ENCODE results near the gene EGFL8. TPM values are rescaled to one million over a fixed set of nuclear protein-coding genes. Genes with fewer than 3 reads are reported as not detected.

The EGFL8 gene
- total RNA-seq, 1 experiment from 2014 or later = 18.8 TPM

DNA sequence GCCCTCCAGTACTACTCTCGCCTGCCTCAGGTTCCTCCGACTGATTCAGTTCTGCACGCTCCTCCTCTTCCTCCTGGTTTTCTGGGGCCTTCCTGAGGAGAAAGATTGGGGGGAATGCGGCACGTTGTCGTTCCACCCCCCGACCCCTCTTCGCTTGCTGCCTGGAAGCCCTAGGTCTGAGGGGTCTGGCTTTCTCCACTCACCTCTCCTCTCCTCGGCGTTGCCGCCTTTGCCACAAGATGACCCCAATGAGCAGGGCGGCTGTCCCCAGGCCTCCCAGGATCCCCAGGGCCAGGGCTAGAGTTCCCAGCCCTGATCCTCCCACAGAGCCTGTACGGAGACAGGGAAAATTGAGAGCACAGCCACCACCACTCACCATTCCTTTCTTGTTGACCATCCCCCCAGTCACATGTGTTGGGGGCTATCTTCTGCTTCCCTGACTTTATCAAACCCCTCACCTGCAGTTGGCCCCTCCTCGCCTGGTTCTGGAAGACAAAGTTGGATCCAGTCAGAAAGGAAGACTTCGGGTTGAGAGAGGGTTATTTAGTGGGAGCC is 16.8 kb downstream of the EGFL8 start:
- H3K27ac Mint-ChIP-seq (ENCODE audit: unreplicated experiment) = no peak overlapping the region
- no peak overlapping the region for H3K4me3 Mint-ChIP-seq (ENCODE audit: low read depth, unreplicated experiment)
- intact Hi-C loops (cut with micrococcal nuclease; ENCODE audit: unreplicated experiment) = no loop called here
- CTCF ChIA-PET = no interaction called here
- no peak for DNase-seq
- TF ChIP-seq, protein P1, sequence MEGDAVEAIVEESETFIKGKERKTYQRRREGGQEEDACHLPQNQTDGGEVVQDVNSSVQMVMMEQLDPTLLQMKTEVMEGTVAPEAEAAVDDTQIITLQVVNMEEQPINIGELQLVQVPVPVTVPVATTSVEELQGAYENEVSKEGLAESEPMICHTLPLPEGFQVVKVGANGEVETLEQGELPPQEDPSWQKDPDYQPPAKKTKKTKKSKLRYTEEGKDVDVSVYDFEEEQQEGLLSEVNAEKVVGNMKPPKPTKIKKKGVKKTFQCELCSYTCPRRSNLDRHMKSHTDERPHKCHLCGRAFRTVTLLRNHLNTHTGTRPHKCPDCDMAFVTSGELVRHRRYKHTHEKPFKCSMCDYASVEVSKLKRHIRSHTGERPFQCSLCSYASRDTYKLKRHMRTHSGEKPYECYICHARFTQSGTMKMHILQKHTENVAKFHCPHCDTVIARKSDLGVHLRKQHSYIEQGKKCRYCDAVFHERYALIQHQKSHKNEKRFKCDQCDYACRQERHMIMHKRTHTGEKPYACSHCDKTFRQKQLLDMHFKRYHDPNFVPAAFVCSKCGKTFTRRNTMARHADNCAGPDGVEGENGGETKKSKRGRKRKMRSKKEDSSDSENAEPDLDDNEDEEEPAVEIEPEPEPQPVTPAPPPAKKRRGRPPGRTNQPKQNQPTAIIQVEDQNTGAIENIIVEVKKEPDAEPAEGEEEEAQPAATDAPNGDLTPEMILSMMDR (IDR thresholded peaks at IDR 0.05; ENCODE audit: unreplicated experiment) = no peak
- H3K36me3 Mint-ChIP-seq (ENCODE audit: insufficient read depth, unreplicated experiment) = peaks cover 78% of the 10 kb centered on the region
- BruUV-seq (replicated peaks) = no TSS peak
- H3K4me1 Mint-ChIP-seq (ENCODE audit: low read depth, unreplicated experiment) = peaks cover 23% of the 10 kb centered on the region
- no peaks in the 10 kb centered on the region for H3K27me3 Mint-ChIP-seq (ENCODE audit: unreplicated experiment)
- no peaks in the 10 kb centered on the region for H3K9me3 Mint-ChIP-seq (ENCODE audit: low read depth, unreplicated experiment)

DNA sequence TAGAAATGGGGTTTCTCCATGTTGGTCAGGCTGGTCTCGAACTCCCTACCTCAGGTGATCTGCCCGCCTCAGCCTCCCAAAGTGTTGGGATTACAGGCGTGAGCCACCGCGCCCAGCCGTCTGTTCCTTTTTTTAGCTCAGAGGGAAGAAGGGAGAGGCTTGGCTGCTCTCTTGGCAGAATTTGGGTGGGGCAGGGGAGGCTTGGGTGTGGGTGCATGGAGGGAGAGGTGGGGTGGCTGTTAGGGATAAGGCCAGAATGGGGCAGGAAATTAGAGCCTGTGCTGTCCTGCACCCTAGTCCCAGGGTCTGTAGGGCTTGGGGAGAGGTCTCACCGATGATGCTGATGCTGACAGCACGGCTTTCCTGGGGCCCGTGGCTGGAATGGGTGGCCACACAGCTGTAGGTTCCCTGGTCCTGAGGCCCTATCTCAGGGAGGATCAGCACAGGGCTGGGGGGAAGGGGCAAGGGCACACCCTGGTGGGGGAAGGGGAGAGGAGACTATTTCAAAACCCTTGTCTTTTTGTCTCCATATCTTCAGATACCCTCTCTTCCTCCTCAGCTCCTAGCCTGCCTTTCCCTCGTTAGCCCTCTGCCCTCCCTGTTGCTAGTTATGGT is 17.6 kb downstream of the EGFL8 start:
- no peaks in the 10 kb centered on the region for H3K27me3 Mint-ChIP-seq (ENCODE audit: unreplicated experiment)
- peaks cover 15% of the 10 kb centered on the region for H3K4me1 Mint-ChIP-seq (ENCODE audit: low read depth, unreplicated experiment)
- TF ChIP-seq, protein P1 (IDR thresholded peaks at IDR 0.05; ENCODE audit: unreplicated experiment) = no peak
- H3K4me3 Mint-ChIP-seq (ENCODE audit: low read depth, unreplicated experiment) = no peak overlapping the region
- CTCF ChIA-PET = no interaction called here
- BruUV-seq (replicated peaks) = no TSS peak
- H3K9me3 Mint-ChIP-seq (ENCODE audit: low read depth, unreplicated experiment) = no peaks in the 10 kb centered on the region
- peaks cover 78% of the 10 kb centered on the region for H3K36me3 Mint-ChIP-seq (ENCODE audit: insufficient read depth, unreplicated experiment)
- intact Hi-C loops (cut with micrococcal nuclease; ENCODE audit: unreplicated experiment) = no loop called here
- DNase-seq = no peak
- H3K27ac Mint-ChIP-seq (ENCODE audit: unreplicated experiment) = no peak overlapping the region

DNA sequence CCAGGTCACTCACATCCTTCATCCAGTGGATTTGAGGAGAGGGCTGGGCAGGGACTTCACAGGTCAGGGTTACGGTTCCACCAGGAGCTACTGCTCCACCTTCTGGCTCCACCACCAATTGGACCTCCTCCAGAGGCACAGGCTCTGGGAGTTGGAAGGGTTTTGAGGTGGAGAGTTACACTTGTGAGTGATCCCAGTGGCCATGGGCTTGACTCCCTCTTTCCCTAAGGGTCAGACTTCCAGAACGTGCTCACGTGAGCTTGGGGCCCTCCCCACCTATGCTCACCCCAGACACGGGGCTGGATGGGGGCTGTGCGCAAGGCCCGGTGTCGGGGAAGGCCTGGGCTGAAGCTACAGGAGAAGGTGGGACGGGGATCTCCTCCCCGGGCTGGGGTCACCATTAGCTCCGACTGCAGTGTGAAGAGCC is 18.2 kb downstream of the EGFL8 start:
- Mint-ChIP-seq H3K27ac (ENCODE audit: unreplicated experiment) (no peak overlapping the region), H3K27me3 (ENCODE audit: unreplicated experiment) (no peaks in the 10 kb centered on the region), H3K4me1 (ENCODE audit: low read depth, unreplicated experiment) (peaks cover 15% of the 10 kb centered on the region), H3K36me3 (ENCODE audit: insufficient read depth, unreplicated experiment) (peaks cover 78% of the 10 kb centered on the region), H3K4me3 (ENCODE audit: low read depth, unreplicated experiment) (no peak overlapping the region), H3K9me3 (ENCODE audit: low read depth, unreplicated experiment) (no peaks in the 10 kb centered on the region)
- intact Hi-C loops (cut with micrococcal nuclease; ENCODE audit: unreplicated experiment) = no loop called here
- no TSS peak for BruUV-seq (replicated peaks)
- TF ChIP-seq, protein P1 (IDR thresholded peaks at IDR 0.05; ENCODE audit: unreplicated experiment) = no peak
- CTCF ChIA-PET = interaction anchor here (0.6 to 0.7 kb wide), 2 partner anchors 13 to 23 kb away, joined by 3 read pairs; no protein-coding TSS in a partner anchor
- DNase-seq = no peak

DNA sequence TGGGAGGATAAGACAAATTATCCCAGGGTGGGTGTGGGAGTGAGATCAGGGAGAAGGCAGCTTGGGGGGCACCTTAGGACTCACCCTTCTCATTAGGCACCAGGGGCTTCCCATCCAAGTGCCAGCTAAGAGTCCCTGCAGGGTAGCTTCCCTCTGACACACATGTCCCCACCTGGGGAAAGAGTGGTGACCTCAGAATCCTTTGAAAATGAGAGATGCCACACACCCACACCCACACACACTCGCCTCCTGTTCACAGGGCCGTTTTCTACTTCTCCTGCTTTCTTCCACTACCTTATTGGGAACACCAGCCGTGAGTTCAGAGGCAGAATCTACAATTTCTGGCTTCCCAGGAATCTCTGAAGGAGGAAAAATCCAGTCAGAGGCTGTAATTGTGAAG is 18.6 kb downstream of the EGFL8 start:
- intact Hi-C loops (cut with micrococcal nuclease; ENCODE audit: unreplicated experiment) = no loop called here
- Mint-ChIP-seq H3K9me3 (ENCODE audit: low read depth, unreplicated experiment) (no peaks in the 10 kb centered on the region), H3K27me3 (ENCODE audit: unreplicated experiment) (no peaks in the 10 kb centered on the region), H3K27ac (ENCODE audit: unreplicated experiment) (no peak overlapping the region), H3K4me1 (ENCODE audit: low read depth, unreplicated experiment) (peaks cover 20% of the 10 kb centered on the region), H3K36me3 (ENCODE audit: insufficient read depth, unreplicated experiment) (peaks cover 78% of the 10 kb centered on the region), H3K4me3 (ENCODE audit: low read depth, unreplicated experiment) (no peak overlapping the region)
- TF ChIP-seq, protein P1 (IDR thresholded peaks at IDR 0.05; ENCODE audit: unreplicated experiment) = no peak
- BruUV-seq (replicated peaks) = no TSS peak
- no peak for DNase-seq
- CTCF ChIA-PET = interaction anchor here (0.6 to 0.7 kb wide), 2 partner anchors 12 to 22 kb away, joined by 3 read pairs; no protein-coding TSS in a partner anchor
